Measurements from ENCODE around the gene VSTM1.

VSTM1 gene

GRCh38 chr19:54102421-54103169, 38.9 kb upstream of the VSTM1 start, which contains the start of gene NDUFA3 (continued):
- peak; percentile 87 for TF ChIP-seq PBX3 (CRISPR knock-in tag; IDR thresholded peaks at IDR 0.05)
- no peak for TF ChIP-seq TRIM28 (IDR thresholded peaks at IDR 0.05; ENCODE audit: borderline replicate concordance, low read length)
- peak; percentile 97 for TF ChIP-seq ZNF76 (tag by site-specific recombination; IDR thresholded peaks at IDR 0.05; ENCODE audit: borderline replicate concordance, low read depth)
- no peak for TF ChIP-seq SCRT2 (tag by site-specific recombination; IDR thresholded peaks at IDR 0.05)
- 0 out of 2 replicates have a peak, but pooled peaks have one; percentile 10 for TF ChIP-seq SP2 (tag by site-specific recombination; IDR thresholded peaks at IDR 0.05)
- TF ChIP-seq ZNF623 (tag by site-specific recombination; IDR thresholded peaks at IDR 0.05) = peak; percentile 24; the same call in 1 of the 2 replicates
- no peak for TF ChIP-seq ZNF513 (tag by site-specific recombination; IDR thresholded peaks at IDR 0.05)
- no peak for TF ChIP-seq ZNF362 (tag by site-specific recombination; IDR thresholded peaks at IDR 0.05)
- no peak for TF ChIP-seq ZNF311 (tag by site-specific recombination; IDR thresholded peaks at IDR 0.05; ENCODE audit: borderline replicate concordance)
- no peak for TF ChIP-seq ZNF426 (tag by site-specific recombination; IDR thresholded peaks at IDR 0.05)
- no peak for TF ChIP-seq ZNF302 (tag by site-specific recombination; IDR thresholded peaks at IDR 0.05; ENCODE audit: low read depth)
- TF ChIP-seq ZNF148 (tag by site-specific recombination; IDR thresholded peaks at IDR 0.05; ENCODE audit: borderline replicate concordance) = no peak
- no peak for TF ChIP-seq ZNF423 (tag by site-specific recombination; IDR thresholded peaks at IDR 0.05)
- no peak for TF ChIP-seq KLF1 (tag by site-specific recombination; IDR thresholded peaks at IDR 0.05)
- TF ChIP-seq ZNF530 (tag by site-specific recombination; IDR thresholded peaks at IDR 0.05; ENCODE audit: low read depth) = no peak
- TF ChIP-seq ZNF560 (tag by site-specific recombination; IDR thresholded peaks at IDR 0.05; ENCODE audit: borderline replicate concordance) = no peak
- TF ChIP-seq ZSCAN30 (tag by site-specific recombination; IDR thresholded peaks at IDR 0.05) = peak; percentile 84
- TF ChIP-seq ZIC2 (tag by site-specific recombination; IDR thresholded peaks at IDR 0.05) = no peak
- TF ChIP-seq ZFP69B (tag by site-specific recombination; IDR thresholded peaks at IDR 0.05) = no peak
- TF ChIP-seq INSM2 (tag by site-specific recombination; IDR thresholded peaks at IDR 0.05) = no peak
- TF ChIP-seq ZNF16 (tag by site-specific recombination; IDR thresholded peaks at IDR 0.05; ENCODE audit: low read depth) = no peak
- no peak for TF ChIP-seq ZFHX2 (tag by site-specific recombination; conservative IDR thresholded peaks at IDR 0.05)
- TF ChIP-seq ZNF571 (tag by site-specific recombination; IDR thresholded peaks at IDR 0.05) = no peak
- TF ChIP-seq ZNF18 (tag by site-specific recombination; IDR thresholded peaks at IDR 0.05) = no peak
- TF ChIP-seq ZNF747 (tag by site-specific recombination; IDR thresholded peaks at IDR 0.05) = no peak
- TF ChIP-seq REPIN1 (tag by site-specific recombination; IDR thresholded peaks at IDR 0.05; ENCODE audit: low read depth) = no peak
- 0 out of 2 replicates have a peak, but pooled peaks have one; percentile 34 for TF ChIP-seq ZNF24 (tag by site-specific recombination; IDR thresholded peaks at IDR 0.05)
- peak; percentile 55; the same call in 1 of the 2 replicates for TF ChIP-seq ZNF394 (tag by site-specific recombination; IDR thresholded peaks at IDR 0.05; ENCODE audit: borderline replicate concordance)
- no peak for TF ChIP-seq ZNF449 (tag by site-specific recombination; IDR thresholded peaks at IDR 0.05)
